GM19395 (cell line): Measurements from ENCODE around the gene BPIFB3.

Source experiments
- ATAC-seq: cut with Tn5 transposase; IDR thresholded peaks from one replicate; pipeline ENCODE4 v1.9.1; 2021; ENCODE audit warnings: mild to moderate bottlenecking, moderate library complexity; ENCODE audit not compliant: unreplicated experiment

BPIFB3 gene

GRCh38 chr20:33053291-33054106 lies at the start of gene BPIFB3:
TSS of gene BPIFB3 (plus strand) at chr20:33053903. CDS start at chr20:33055436, 1,533 bp downstream.
- ATAC-seq, result no peak

GRCh38 chr20:33004141-33004751 lies 49.5 kb upstream of the BPIFB3 start, which contains the start of gene SUN5:
TSS of gene SUN5 (minus strand) at chr20:33004433. CDS start at chr20:33004340, 93 bp downstream.
- ATAC-seq, result no peak

- no peak for ATAC-seq
Measured at GRCh38 chr20:33005132-33005566, 48.6 kb upstream of the BPIFB3 start.

- no peak for ATAC-seq
Measured at GRCh38 chr20:33005908-33006775, 47.6 kb upstream of the BPIFB3 start.

- ATAC-seq, result no peak
Measured at GRCh38 chr20:33006776-33007375, 46.8 kb upstream of the BPIFB3 start.

GRCh38 chr20:33007376-33008335 lies 46.0 kb upstream of the BPIFB3 start, which contains the start of gene BPIFB2:
TSS of gene BPIFB2 (plus strand) at chr20:33007704. CDS start at chr20:33008575, 871 bp downstream.
- no peak for ATAC-seq

- ATAC-seq, result no peak
Measured at GRCh38 chr20:33008336-33009213, 45.1 kb upstream of the BPIFB3 start.

- no peak for ATAC-seq
Measured at GRCh38 chr20:33009214-33010132, 44.2 kb upstream of the BPIFB3 start.

- no peak for ATAC-seq
Measured at GRCh38 chr20:33010133-33010504, 43.6 kb upstream of the BPIFB3 start.

GRCh38 chr20:33010674-33011449 lies 42.8 kb upstream of the BPIFB3 start:
- ATAC-seq, result no peak

GRCh38 chr20:33012327-33013189 lies 41.1 kb upstream of the BPIFB3 start:
- ATAC-seq, result no peak

- ATAC-seq, result no peak
Measured at GRCh38 chr20:33013701-33014326, 39.9 kb upstream of the BPIFB3 start.

- ATAC-seq, result no peak
Measured at GRCh38 chr20:33014336-33015113, 39.2 kb upstream of the BPIFB3 start.

- ATAC-seq, result no peak
Measured at GRCh38 chr20:33015114-33015484, 38.6 kb upstream of the BPIFB3 start.
